OCI-LY7 (cell line): Measurements from ENCODE around the gene RSU1.

Experiments
- CTCF ChIP-seq: fragments of 200-600 bp; sonication (generic); conservative IDR thresholded peaks from 2 replicates; pipeline ENCODE4 v1.5.1; 2014; ENCODE audit warnings: mild to moderate bottlenecking, antibody characterized with exemption, low read length, moderate library complexity, mixed read lengths
- EZH2phosphoT487 ChIP-seq: fragments of 200-600 bp; sonication (generic); IDR thresholded peaks from 2 replicates; pipeline ENCODE4 v1.6.1; 2018; ENCODE audit warnings: low read depth, borderline replicate concordance, mild to moderate bottlenecking, mixed run types, antibody characterized with exemption, low read length, moderate library complexity, mixed read lengths

GRCh38 chr10:16845248-16845647 lies 28.0 kb upstream of the RSU1 start:
- TF ChIP-seq CTCF (no peak), EZH2phosphoT487 (no peak)
